ENCODE measurements around the gene PTCD3.
A peak's percentile ranks its signal among the peaks of the same experiment; 100 is the strongest.

PTCD3 gene

GRCh38 chr2:86147793-86148192 lies 41.8 kb downstream of the PTCD3 start:
- no peak for DNase-seq

- DNase-seq, result no peak
Observed at GRCh38 chr2:86150502-86150901, 44.5 kb downstream of the PTCD3 start.

DNA sequence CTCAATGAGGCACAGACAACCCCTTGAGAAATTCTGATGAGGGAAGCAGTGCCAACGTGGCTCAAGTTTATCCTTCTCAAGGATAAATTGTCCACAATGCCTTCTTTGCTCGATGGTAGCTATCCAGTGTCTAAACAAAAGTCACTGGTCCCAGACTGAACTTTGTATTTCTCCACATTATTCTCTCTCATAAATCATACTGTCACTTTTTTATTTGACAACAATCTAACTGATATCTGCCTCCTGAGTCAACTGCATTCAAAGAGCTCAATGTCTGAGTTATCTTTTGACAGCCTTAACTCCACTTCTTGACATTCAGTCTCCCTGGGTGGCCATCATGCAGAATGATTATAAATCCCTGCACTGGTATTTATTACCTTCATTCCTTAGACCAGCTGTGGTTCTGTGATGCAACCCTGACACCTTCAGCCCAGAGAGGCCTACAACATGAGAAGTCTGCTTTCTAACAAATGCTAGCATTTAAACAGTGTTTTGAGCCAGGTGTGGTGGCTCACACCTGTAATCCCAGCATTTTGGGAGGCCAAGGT lies 51.0 kb downstream of the PTCD3 start:
- DNase-seq, result no peak

- no peak for DNase-seq
Observed at GRCh38 chr2:86158286-86158685, 52.3 kb downstream of the PTCD3 start.

GRCh38 chr2:86160156-86160952 lies 54.3 kb downstream of the PTCD3 start:
- DNase-seq, result no peak

GRCh38 chr2:86170449-86170848 lies 64.4 kb downstream of the PTCD3 start:
- DNase-seq, result no peak

GRCh38 chr2:86171295-86171694 lies 65.3 kb downstream of the PTCD3 start:
- DNase-seq, result no peak

DNA sequence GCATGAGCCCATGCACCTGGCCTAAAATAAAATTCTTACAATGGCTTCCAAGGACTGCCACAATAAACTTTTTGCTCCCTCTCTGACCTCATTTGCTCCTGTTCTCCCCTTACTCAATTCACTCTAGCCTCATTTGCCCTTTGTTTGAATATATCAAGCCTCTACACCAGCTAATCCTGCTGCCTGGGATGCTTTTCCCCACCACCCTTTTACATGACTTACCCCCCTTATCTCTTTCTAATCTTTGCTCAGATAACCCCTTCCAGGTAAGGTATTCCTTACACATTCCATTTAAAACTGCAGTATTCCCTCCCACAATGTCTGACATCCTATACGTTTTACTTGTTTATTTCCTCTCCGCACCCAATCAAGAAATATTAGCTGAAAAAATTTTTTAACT lies 66.6 kb downstream of the PTCD3 start:
- DNase-seq, result no peak

GRCh38 chr2:86174445-86174844 lies 68.4 kb downstream of the PTCD3 start:
- DNase-seq, result no peak

- DNase-seq, result no peak
Observed at GRCh38 chr2:86175828-86176227, 69.8 kb downstream of the PTCD3 start.

- DNase-seq, result no peak
Observed at GRCh38 chr2:86176597-86176996, 70.6 kb downstream of the PTCD3 start.

- no peak for DNase-seq
Observed at GRCh38 chr2:86185517-86186212, 79.6 kb downstream of the PTCD3 start.

DNA sequence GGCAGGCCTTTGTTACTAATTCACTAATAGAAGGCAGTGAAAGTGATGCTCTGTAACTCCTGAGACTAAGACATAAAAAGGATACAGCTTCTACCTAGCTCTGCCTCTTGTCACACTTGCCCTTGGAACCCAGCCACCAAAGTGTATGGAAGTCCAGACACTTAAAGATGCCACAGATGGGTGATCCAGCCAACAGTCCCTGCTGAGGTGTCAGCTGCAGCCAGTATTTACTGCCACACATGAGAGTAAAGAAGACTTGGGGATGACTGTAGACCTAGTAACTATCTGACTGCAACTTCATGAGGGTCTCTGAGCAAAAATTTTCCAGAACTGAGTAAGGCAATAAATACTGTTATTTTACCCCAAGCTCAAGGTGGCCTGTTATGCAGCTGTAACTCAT lies 80.4 kb downstream of the PTCD3 start:
- no peak for DNase-seq

- peak; percentile 85 for DNase-seq
Observed at GRCh38 chr2:86189782-86190416, 83.9 kb downstream of the PTCD3 start.
